Tongue (tissue), 2 donors: ENCODE data around the gene PRDM12. TPM values are rescaled to one million over a fixed set of nuclear protein-coding genes. Genes with fewer than 3 reads are reported as not detected.
"Not testable (repeated sequence)": the region's sequence is repeated elsewhere in the genome, so short reads cannot be mapped to it uniquely, and the experiment has no call there.

Source experiments
- DNase-seq: peaks from one replicate; pipeline ENCODE4 v3.0.0-alpha.2; 2015
- total RNA-seq: library from RNA; depleted of rRNA; stranded (reverse); fragments of >200 nt; gene quantifications from one replicate; pipeline ENCODE4 v1.2.3, GENCODE V29; 2014

PRDM12 gene
- total RNA-seq, 1 donor from 2014 or later: not detected

- DNase-seq: no peak
Measured at GRCh38 chr9:130665431-130666392, 1.3 kb downstream of the PRDM12 start.

DNA sequence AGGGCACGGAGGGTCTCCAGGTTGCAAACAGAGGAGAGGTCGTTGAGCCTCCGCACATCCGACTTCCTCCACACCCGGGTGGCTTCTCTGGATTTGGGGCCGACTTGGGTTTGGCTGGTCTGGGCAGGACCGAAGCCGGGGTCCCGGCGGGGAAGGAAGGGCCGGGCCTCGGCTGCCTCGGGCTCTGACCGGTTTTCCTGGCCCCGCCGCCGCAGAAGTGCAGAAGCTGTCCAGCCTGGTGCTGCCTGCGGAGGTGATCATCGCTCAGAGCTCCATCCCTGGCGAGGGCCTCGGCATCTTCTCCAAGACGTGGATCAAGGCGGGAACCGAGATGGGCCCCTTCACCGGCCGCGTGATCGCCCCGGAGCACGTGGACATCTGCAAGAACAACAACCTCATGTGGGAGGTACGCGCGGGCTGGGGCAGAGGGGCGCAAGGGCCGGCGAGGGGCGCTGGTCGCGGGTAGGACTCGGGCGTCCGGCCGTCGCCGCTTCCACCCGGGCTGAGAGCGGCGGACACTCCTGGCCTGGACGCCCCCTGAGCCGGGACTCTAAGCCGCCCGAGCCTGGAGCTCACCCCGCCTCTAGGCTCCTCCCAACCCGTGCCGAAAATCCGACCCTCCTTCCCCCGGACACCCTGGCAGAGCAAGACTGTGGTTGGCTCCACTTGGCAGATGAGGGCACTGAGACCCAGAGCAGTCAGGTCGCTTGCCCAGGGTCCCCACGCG, 2.2 kb downstream of the PRDM12 start:
- no peak for DNase-seq

- no peak for DNase-seq
Measured at GRCh38 chr9:130667120-130667435, 2.7 kb downstream of the PRDM12 start.

- DNase-seq: no peak
Measured at GRCh38 chr9:130668196-130668595, 3.8 kb downstream of the PRDM12 start.

DNA sequence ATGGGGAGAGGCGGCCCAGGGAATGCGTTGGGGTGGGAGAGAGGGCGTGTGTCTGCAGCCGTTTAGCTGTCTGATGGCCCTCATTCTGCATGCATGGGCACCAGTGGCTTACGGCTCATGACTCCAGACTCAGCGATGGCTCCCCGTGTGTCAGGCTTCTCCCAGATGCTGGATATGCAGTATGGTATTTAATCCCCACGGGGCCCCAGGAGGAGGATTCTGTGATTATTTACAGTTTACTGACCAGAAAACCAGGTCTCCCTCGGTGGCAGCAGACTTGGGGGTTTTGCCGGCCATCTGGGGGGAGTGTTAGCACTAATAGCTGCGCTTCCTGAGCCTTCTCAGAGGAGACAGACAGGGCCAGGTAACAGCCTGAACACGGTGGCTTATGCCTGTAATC, 4.3 kb downstream of the PRDM12 start:
- no peak for DNase-seq

GRCh38 chr9:130669965-130670364, 5.6 kb downstream of the PRDM12 start:
- no peak for DNase-seq

DNA sequence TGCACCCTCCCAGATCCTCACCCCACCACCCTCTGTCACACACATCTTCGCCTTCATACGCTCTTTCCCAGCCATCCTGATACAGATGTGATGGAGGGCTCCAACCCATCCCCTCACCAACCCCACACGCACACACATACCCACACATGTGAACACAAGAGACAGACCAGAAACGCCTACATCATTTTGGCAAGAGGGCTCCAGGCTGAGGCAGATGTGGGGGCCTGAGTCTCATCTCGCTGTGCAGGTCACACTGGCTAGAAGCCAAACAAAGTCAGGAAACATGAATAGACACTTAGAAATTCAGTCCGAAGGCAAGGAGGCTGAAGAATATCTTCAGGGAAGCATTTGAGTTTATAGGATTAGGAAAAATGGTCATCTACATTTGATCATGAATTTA, 6.2 kb downstream of the PRDM12 start:
- DNase-seq: no peak

DNA sequence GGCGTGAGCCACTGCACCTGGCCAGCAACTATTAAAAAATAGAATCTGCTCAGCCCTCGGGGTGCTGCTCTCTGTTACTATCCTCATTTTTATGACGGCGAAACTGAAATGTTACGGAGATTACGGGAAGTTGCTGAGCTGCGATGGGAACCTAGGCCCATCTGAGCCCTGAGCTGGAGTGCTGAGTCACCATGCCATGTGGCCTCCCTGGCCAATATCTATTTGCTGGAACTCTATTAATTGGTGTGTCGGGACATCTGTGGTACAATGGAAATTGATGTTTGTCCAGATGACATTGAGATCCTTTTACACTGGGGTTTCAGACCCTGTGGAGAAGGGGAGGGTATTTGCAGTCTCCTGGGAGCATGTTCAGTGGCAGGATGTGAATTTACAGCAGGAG, 8.1 kb downstream of the PRDM12 start:
- peak; percentile 64 for DNase-seq

DNA sequence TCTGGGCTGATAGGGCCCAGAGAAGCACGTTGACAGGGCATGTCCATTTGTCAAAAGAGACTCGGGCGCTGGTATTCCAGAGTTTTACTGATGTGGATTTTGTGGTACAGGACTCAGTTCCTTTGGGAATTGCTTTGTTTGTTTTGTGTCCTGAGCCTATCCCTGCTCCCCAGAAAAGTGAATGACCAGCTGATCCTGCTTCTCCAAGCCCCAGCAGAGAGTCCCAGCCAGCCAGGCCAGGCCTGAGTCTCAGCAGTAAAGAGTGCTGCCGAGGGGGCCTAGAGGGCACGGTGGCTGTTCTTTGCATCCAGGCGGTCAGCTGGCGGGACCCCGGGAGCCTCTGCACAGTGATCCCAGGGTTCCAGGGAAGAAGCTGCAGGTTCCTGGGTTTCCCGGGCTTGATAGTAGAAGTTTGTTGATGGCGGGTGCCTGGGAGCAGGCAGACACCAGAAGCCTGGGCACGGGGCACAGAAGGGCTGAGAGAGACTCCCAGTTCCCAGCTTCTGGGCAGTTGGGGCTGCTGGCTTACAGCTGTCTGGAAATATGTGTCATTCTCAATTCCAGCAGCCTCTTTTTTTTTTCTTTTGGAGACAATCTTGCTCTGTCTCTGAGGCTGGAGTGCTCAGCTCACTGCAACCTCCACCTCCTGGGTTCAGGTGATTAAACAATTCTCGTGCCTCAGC, 8.7 kb downstream of the PRDM12 start:
- DNase-seq: peak; percentile 51

DNA sequence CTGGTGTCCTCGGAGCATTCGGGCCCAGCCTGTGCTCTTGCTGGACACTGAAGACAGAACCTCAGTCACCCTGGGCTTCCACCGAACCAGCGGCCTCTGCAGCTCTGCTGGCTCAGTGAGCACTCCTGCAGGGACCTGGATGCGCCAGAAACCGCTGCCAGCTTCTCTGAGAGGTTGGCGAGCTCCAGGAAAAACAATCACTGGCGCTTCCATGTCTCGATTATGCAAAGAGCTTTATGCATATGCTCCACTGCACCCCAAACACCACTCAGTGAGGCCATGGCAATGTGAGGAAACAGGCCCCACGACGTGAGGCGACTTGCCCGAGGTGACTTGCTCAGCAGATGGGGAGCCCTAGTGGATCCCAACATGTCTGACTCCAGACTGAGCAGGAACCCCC, 11.0 kb downstream of the PRDM12 start:
- no peak for DNase-seq

- no peak for DNase-seq
Measured at GRCh38 chr9:130677252-130677651, 12.9 kb downstream of the PRDM12 start.

DNA sequence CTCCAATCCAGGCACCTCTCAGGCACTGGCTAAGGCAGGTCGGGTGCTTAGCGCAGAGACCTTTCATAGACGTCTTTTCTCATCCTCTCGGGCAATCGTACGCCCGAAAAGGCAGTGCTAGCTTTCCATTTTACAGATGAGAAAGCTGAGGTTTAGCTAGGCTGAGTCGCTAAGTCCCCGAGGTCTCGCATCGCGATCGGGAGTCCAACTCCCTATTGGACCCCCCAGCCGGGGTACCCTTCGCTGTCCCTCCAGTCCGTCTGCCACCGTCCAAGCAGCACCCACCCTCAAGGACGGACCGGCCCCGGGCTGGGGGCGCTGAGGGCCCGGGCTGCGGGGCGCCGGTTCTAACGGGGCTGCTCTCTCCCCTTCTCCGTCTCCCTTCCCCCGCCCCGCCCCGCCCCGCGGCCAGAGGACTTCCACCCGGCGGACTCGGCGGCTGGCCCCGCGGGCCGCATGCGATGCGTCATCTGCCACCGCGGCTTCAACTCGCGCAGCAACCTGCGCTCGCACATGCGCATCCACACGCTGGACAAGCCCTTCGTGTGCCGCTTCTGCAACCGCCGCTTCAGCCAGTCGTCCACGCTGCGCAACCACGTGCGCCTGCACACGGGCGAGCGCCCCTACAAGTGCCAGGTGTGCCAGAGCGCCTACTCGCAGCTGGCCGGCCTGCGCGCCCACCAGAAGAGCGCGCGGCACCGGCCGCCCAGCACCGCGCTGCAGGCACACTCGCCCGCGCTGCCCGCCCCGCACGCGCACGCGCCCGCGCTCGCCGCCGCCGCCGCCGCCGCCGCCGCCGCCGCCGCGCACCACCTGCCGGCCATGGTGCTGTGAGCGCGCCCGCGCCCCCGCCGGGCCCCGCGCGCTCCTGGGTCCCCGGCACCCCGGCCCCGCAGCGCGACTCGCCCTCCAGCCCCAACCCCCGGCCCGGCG, 16.7 kb downstream of the PRDM12 start:
- DNase-seq: peak; percentile 72

DNA sequence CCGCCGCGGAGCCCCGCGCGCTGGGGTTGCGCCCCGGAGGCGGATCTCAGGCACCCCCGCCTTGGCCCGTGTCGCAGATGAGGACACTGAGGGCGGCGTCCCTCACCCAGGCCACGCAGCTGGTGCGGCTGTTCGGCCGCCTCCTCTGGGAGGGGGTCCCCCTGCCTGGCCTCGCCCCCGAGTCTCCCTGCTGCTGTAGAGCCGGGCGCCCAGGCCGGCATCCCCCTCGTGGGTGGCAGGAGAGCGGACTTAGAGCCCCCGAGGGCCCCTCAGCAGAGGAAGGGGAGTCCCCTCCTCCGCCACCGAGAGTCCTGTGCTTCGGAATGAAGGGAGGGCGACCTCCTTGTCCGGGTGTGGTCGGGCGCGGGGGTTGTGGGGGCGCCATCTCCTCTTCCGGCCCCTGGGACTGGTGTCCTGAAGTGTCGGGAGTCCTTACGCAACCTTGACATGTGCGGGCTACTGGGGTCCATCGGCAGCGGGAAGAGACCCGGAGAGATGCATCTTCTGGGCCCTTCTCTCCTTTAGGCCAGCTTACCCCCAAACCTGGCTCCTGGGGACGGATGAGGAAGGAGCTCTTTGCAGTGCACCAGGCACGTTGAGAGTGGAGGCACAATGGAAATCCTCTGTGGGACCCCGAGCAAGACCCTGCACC, 17.5 kb downstream of the PRDM12 start:
- no peak for DNase-seq

- peak; percentile 86 for DNase-seq
Measured at GRCh38 chr9:130682421-130683121, 18.2 kb downstream of the PRDM12 start.

DNA sequence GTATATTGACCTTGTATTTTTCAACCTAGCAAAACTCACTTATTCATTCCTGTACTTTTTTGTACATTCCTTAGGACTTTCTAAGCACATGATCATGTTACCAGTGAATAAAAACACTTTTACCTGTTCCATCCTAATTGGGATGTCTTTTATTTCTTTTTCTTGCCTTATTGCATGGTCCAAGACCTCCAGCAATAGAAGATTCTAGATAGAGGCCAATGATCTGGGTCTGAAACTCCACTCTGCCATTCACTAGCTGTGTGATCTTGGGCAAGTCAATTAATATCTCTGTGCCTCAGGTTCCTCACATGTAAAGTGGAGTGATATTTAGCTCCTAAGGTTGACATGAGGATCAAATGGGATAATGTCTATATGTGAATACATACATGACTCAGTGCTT, 20.7 kb downstream of the PRDM12 start:
- no peak for DNase-seq

DNA sequence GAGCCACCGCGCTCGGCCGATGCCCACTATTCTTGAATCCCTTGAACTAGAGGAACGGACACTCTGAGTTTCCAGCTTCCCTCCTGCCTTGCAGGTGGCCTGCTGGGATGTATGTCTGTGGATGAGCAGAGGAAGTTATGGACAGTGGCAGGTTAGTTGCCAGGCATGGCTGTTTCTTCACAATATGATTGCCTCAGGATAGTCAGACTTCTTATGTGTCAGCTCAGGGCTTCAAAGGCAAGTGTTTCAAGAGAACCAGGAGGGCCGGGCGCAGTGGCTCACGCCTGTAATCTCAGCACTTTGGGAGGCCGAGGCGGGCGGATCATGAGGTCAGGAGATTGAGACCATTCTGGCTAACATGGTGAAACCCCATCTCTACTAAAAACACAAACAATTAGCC, 21.6 kb downstream of the PRDM12 start:
- DNase-seq: not testable (repeated sequence)

GRCh38 chr9:130687615-130688014, 23.2 kb downstream of the PRDM12 start:
- DNase-seq: no peak

DNA sequence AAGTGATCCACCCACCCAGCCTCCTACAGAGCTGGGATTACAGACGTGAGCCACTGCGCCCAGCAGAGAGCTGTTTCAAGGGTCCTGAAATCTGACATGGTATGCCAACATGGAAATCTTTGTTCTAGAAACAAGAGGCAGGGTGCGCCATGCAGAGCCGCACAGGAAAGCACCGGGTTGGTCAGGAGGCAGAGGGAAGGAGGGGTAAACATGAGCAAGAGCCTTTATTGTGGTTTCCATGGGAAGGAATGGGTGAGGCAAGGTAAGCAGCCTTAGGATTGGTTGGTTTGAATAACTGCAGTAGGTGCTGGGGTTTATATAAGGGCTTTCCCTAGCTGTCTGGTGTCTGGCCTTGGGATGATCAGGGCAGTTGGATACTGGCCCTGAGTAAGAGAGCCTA, 23.7 kb downstream of the PRDM12 start:
- DNase-seq: no peak

GRCh38 chr9:130689572-130689936, 25.2 kb downstream of the PRDM12 start:
- DNase-seq: no peak

DNA sequence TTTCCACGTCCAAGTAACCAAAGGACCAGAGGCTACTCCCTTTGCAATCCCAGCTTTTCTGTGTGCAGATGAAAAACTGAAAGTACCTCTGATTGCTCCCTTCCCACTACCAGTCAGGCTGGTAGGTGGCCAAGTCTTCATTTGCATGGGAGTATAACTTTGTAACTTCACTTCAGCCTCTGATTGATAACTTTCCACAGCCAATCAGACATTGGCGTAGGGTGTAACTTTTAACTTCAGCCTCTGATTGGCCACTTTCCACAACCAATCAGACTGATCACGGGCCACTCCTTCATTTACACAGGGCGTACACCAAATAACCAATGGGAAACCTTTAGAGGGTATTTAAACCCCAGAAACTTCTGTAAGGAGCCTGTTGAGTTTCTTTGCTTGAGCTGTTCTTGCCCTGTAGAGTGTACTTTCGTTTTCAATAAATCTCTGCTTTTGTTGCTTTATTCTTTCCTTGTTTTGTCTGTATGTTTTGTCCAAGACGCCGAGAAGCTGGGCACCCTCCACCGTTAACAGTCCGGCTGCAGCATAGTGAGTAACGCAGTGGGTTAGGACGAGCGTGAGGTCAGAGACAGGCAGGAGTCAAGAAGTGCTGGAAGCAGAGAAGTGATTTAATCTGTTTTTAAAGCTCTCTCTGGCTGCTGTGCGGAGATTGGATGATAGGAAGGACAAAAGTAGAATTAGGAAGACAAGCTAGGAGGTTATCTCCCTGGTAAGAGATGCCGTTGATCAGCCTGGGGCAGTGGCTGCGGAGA, 25.7 kb downstream of the PRDM12 start:
- peak; percentile 89 for DNase-seq
